DMS153 treated with DMSO at 0.1 percent for 48 hours (cell line): ENCODE measurements around the gene CDCA8.

ENCODE experiments used
- DNase-seq: peaks from one replicate; lab custom pipeline; 2025; ENCODE audit not compliant: unreplicated experiment; lab: John Stamatoyannopoulos, UW

The CDCA8 gene

GRCh38 chr1:37692078-37692833 lies at the start of gene CDCA8:
TSS of gene CDCA8 (plus strand) at chr1:37692516. CDS start at chr1:37692691, 175 bp downstream.
- DNase-seq = peak; percentile 99

DNA sequence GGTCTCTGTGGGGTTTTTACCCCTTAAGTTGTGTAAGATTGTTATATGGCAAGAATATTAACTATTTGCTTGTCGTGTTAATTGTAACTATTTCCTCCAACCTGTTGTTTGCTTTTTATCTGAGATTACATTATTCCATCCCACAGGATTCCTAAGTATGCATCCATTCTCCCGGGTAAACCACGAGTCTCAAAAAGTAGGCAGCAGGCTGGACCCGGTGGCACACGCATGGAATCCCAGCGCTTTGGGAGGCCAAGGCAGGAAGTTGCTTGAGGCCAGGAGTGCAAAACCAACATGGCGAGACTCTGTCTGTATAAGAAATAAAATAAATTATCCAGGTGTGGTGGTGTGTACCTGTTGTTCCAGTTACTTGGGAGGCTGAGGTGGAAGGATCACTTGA lies 45.0 kb upstream of the CDCA8 start:
- DNase-seq = no peak

- DNase-seq = no peak
These were observed 42.1 kb upstream of the CDCA8 start for GRCh38 chr1:37650173-37650572.

DNA sequence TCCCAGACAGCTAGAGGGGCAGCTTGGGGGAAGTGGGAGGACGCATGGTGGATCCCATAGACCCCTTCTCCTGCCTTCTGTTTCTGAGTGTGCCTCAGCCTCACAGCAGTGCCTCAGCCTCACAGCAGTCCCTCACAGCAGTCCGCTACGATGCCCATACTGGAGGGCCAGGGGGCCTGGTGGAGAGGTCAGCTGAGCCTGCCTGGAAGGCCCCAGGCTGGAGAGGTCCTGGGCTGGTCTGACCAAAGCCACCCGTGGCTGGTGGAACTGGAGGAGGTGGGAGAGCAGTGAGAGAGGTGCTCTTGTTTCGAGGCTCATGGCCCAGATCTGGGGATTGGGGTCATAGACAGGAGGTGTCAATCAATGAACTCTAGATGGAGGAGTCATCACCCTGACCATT lies 41.6 kb upstream of the CDCA8 start:
- no peak for DNase-seq

- DNase-seq = no peak
These were observed 40.5 kb upstream of the CDCA8 start for GRCh38 chr1:37651803-37652202.

DNA sequence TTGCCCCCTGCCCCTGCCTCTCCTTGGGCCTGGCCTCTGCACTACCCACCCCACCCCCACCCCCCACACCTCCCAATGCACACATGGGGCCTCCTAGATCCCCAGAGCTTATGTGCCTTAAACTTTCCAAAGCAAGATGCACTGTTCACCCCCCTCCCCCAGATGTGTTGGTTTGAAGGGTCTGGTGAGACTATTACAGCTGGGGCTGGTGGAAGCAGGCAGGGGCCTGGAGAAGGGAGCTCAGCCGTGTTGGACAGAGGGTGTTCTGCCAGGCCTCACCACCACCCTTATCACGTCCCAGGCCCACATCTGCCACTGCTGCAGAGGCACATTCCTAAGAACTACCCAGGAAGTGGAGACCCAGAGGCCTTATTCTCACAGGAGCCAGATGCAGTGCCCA lies 39.3 kb upstream of the CDCA8 start:
- no peak for DNase-seq

GRCh38 chr1:37653906-37654305 lies 38.4 kb upstream of the CDCA8 start:
- DNase-seq = no peak

DNA sequence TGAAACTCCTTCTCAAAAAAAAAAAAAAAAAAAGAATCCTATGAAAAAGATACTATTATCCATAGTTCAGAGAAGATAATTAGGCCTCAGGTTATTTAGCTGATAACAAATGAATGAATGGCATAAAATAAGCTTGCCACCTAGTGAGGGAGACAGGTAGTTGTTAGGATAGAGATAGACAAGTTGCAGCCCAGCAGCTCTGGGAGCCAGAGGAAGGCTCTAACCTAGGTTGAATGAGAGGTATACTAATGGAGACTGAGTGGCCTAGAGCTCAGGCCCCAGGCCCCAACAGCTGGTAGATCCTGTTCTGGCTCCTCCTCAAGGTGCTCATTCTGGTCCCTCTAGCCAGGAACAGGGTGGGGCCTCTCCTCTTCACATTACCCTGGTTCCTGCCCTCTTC lies 37.0 kb upstream of the CDCA8 start:
- DNase-seq = no peak

- no peak for DNase-seq
These were observed 36.3 kb upstream of the CDCA8 start for GRCh38 chr1:37656026-37656425.

DNA sequence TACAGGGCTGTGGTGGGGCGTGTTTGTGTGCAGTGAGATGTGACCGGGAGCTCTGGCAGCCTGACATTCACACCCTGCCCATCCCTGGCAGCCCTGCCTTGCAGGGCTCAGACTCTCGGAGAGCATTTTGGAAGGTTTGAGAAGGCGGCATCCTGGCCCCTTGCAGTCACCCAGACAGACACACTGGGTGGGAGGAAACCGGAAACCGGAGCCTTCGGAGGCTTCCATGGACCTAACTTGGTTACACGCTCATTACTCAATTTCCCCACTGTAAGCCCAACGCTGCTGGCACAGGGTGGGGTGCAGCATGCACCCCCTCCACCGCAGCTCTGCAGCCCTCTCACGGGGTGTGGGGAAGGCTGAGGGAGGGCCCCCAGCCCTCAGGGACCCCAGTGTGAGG lies 35.4 kb upstream of the CDCA8 start:
- no peak for DNase-seq

- no peak for DNase-seq
These were observed 34.5 kb upstream of the CDCA8 start for GRCh38 chr1:37657620-37658412.

DNA sequence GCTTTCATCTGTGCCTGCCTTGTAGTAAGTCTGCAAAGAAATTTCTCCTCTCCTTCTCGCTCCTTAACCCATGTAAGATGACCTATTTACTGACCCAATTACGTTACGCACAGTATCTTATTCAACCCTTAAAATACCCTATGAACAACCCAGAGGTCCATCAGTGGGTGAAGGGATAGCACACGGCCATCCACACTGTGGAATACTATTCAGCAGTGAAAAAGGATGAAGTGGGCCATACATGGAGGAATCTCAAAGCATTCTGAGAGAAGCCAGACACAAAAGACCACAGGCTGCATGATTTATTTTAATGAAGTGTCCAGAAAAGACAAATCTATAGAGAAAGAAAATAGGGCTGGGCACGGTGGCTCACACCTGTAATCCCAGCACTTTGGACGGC lies 33.8 kb upstream of the CDCA8 start:
- DNase-seq = no peak

- DNase-seq = no peak
These were observed 31.7 kb upstream of the CDCA8 start for GRCh38 chr1:37660664-37661063.

DNA sequence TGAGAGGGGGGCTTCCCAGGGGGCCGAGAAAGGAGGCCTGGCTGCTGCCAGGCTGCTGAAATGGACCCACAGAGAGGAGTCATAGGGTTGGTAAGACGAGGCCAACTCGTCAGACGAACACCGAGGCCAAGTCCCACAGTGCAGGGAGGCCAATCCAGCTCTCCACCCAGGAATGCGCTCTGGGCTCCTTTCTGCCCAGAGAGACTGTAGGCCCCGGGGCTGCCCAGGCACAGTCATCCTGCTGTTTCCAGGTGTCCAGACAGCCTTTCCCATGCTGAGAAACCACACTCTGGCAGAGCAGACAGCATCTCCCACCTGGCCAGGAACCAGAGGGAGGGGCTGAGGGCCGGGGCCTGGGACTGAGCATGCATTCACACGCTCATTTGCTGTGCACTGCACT lies 30.9 kb upstream of the CDCA8 start:
- no peak for DNase-seq

DNA sequence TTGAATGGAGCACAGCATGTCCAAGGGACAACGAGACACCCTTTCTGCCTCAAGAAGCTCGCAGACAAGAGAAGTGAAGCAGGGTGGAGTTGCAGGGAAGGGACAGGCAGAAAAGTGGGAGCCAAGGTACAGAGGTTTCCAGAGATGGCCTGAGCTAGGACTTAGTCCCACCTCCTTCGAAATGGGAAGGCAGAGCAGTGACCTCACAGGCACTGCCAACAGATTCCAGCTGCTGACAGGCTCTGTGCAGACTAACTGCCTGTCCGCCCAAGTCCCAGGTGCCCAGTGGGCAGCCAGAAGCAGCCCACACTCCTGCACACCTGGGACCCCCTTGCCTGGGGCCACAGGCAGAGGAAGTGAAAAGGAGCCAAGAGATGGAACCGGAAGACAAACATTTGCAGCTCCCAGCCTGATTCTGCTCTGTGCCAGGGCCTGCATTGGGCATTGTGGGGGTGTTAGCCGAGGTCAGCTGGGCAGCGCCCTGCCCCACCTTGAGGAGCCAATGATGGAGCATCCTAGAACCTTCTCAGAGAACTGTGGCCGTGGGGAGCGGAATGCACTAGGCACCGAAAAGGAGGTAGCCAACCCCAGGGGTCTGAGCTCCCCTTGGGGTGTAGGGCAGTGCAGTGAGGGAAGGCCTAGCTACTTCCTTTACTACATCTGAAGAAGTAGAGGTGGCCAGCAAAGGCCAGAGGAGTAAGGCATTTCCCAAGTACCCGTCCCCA lies 30.1 kb upstream of the CDCA8 start:
- no peak for DNase-seq

DNA sequence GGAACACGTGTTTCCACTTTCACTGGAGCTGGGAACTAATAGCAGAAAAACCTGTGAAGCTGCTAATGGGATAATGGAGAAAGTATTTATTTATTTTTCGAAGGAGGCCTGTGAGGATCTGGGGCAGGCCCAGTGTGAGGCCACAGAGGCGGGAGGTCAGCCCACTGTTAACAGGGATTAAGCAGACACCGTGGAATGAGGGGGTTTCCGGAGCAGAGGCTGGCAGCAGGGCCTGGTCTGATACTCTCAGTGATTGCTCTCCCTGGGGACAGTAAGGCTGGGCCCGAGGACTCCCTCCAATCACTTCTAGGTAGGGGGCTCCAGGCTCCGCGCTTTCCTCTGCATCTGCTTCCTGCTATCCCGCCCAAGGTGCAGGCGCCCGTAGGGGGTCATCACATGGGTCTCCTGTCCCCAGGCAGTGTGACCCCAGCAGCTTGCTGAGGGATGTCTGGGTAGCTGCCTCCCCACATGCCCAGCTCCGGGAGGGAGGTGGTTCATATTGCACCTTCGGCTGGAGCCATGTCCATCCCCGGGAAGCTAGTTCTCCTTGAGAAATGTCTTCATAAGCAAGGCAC lies 28.8 kb upstream of the CDCA8 start:
- DNase-seq = no peak

GRCh38 chr1:37666241-37666867 lies 26.0 kb upstream of the CDCA8 start:
- no peak for DNase-seq

DNA sequence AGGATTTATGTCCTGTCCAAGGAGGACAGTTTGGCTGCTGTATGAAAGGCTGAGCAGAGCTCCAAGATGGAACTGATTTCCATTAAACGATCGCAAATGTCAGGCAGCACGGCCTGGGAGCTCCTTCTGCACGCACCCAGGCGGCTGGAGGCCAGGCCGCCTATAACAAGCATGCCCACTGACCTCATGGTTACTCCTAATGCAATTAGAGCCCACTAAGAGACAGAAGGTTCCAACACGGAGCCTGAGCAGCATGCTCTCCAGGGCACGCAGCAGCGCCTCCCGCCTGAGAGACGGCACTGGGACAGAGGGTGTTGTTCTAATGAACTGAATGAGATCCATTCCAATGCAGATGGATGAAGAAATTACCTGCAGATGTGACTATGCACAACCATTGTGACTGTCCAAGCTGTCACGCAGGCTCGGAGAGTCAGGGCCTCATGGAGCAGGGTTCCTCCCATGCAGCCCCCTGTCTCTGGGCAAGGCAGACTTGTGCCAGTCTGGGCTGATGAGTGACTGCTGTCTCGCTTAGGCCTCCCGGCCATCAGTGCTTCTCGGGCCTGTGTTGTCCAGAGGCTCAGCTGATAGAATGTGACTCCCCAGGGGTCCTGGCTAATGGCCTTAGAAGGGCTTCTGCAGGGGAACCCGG lies 25.2 kb upstream of the CDCA8 start:
- DNase-seq = no peak

- DNase-seq = no peak
These were observed 22.2 kb upstream of the CDCA8 start for GRCh38 chr1:37670133-37670532.

DNA sequence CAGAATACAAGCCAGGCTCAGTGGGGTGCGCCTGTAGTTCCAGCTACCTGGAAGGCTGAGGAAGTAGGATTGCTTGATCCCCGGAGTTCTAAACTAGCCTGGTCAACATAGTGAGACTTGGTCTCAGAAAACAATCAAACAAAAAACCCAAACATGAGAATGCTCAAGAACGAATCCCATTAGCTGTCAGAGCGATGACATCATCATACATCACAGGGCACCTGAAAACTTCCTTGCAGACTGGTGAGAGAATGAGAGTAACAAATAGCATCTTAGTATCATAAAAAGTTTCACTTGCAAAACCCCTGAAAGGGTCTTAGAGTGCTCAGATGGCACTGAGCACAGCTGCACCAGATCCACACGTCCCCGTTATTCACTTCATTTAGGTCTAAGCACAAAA lies 21.1 kb upstream of the CDCA8 start:
- no peak for DNase-seq
